ENCODE results near the gene CCL1. TPM values are rescaled to one million over a fixed set of nuclear protein-coding genes. Genes with fewer than 3 reads are reported as not detected.

CCL1 gene
- total RNA-seq, 2 donors from 2014 or later: not detected

- Histone ChIP-seq H3K27me3 (no peaks in the 10 kb centered on the region), H3K27ac (no peak overlapping the region), H3K9me3 (no peaks in the 10 kb centered on the region), H3K4me1 (no peaks in the 10 kb centered on the region), H3K36me3 (replicated peaks in 1 of 2; ENCODE audit: insufficient read depth in 1 of 2, low read depth in 2 of 2) (no peaks in the 10 kb centered on the region), H3K4me3 (no peak overlapping the region)
- no peak for TF ChIP-seq CTCF (IDR thresholded peaks at IDR 0.05)
- TF ChIP-seq POLR2A (IDR thresholded peaks at IDR 0.05): no peak
- 53 to 63% methylated on average over 3 of the region's 3 CpGs for WGBS, 2 donors
- DNase-seq (no peak), ATAC-seq (no peak)
- intact Hi-C loops (cut with DNase I): no loop called here
Observed at GRCh38 chr17:34318474-34318873, 44.6 kb downstream of the CCL1 start.

- TF ChIP-seq CTCF (IDR thresholded peaks at IDR 0.05) (no peak), POLR2A (IDR thresholded peaks at IDR 0.05) (no peak)
- DNase-seq: peak in 2 of 4 donors; percentile 17 to 40
Observed at GRCh38 chr17:34314279-34314678, 48.8 kb downstream of the CCL1 start.

GRCh38 chr17:34313164-34313563, 49.9 kb downstream of the CCL1 start:
- Histone ChIP-seq H3K4me3 (no peak overlapping the region), H3K36me3 (replicated peaks in 1 of 2; ENCODE audit: insufficient read depth in 1 of 2, low read depth in 2 of 2) (no peaks in the 10 kb centered on the region), H3K4me1 (no peaks in the 10 kb centered on the region), H3K27me3 (no peaks in the 10 kb centered on the region), H3K9me3 (no peaks in the 10 kb centered on the region), H3K27ac (peak overlapping the region in 1 of 4 donors; percentile 32)
- peak; percentile 24 for ATAC-seq
- no peak for DNase-seq
- no peak for TF ChIP-seq POLR2A (IDR thresholded peaks at IDR 0.05)
- TF ChIP-seq CTCF (IDR thresholded peaks at IDR 0.05): no peak
- intact Hi-C loops (cut with DNase I): no loop called here
- WGBS, 2 donors: 57 to 73% methylated on average over 4 of the region's 4 CpGs

More at GRCh38 chr17:34314279-34314678, 48.8 kb downstream of the CCL1 start:
- 41 to 46% methylated on average over 4 of the region's 4 CpGs for WGBS, 2 donors
- Histone ChIP-seq H3K4me1 (no peaks in the 10 kb centered on the region), H3K36me3 (replicated peaks in 1 of 2; ENCODE audit: insufficient read depth in 1 of 2, low read depth in 2 of 2) (no peaks in the 10 kb centered on the region), H3K27me3 (no peaks in the 10 kb centered on the region), H3K27ac (peak overlapping the region in 1 of 4 donors; percentile 32), H3K9me3 (no peaks in the 10 kb centered on the region), H3K4me3 (no peak overlapping the region)
- intact Hi-C loops (cut with DNase I): no loop called here
- ATAC-seq: peak; percentile 42

GRCh38 chr17:34312080-34312479, 51.0 kb downstream of the CCL1 start:
- intact Hi-C loops (cut with DNase I): no loop called here
- H3K27me3 ChIP-seq: no peaks in the 10 kb centered on the region
- TF ChIP-seq CTCF (IDR thresholded peaks at IDR 0.05): no peak
- TF ChIP-seq POLR2A (IDR thresholded peaks at IDR 0.05): no peak
- H3K4me3 ChIP-seq: no peak overlapping the region
- H3K27ac ChIP-seq: peak overlapping the region in 1 of 4 donors; percentile 12
- 25 to 29% methylated on average over 5 of the region's 5 CpGs for WGBS, 2 donors
- no peaks in the 10 kb centered on the region for H3K4me1 ChIP-seq
- ATAC-seq (peak; percentile 38), DNase-seq (no peak)
- H3K9me3 ChIP-seq: no peaks in the 10 kb centered on the region
- H3K36me3 ChIP-seq (replicated peaks in 1 of 2; ENCODE audit: insufficient read depth in 1 of 2, low read depth in 2 of 2): no peaks in the 10 kb centered on the region

- H3K36me3 ChIP-seq (replicated peaks in 1 of 2; ENCODE audit: insufficient read depth in 1 of 2, low read depth in 2 of 2): no peaks in the 10 kb centered on the region
- no peak overlapping the region for H3K27ac ChIP-seq
- ATAC-seq: no peak
- H3K27me3 ChIP-seq: no peaks in the 10 kb centered on the region
- no peaks in the 10 kb centered on the region for H3K4me1 ChIP-seq
- 67 to 71% methylated on average over 7 of the region's 7 CpGs for WGBS, 2 donors
- DNase-seq: no peak
- intact Hi-C loops (cut with DNase I): no loop called here
- H3K9me3 ChIP-seq: no peaks in the 10 kb centered on the region
- H3K4me3 ChIP-seq: no peak overlapping the region
- no peak for TF ChIP-seq CTCF (IDR thresholded peaks at IDR 0.05)
- no peak for TF ChIP-seq POLR2A (IDR thresholded peaks at IDR 0.05)
Observed at GRCh38 chr17:34311291-34311690, 51.7 kb downstream of the CCL1 start.

All from body of pancreas (tissue), 4 donors.